Liver (tissue), 9 donors: ENCODE results near the gene ZNF664. TPM values are rescaled to one million over a fixed set of nuclear protein-coding genes. Genes with fewer than 3 reads are reported as not detected.

ENCODE experiments used
- DNase-seq: peaks from one replicate; pipeline ENCODE4 v3.0.0-alpha.2; 2017; ENCODE audit warnings: low spot score
- H3K27ac ChIP-seq, 2 donors: one replicate each; pipeline ENCODE4 v1.7.0; 2013; ENCODE audit warnings: inconsistent platforms in 2 of 2, low read length in 2 of 2, control low read depth in 1 of 2, low read depth in 1 of 2, mild to moderate bottlenecking in 1 of 2
- H3K27me3 ChIP-seq, 4 donors: one replicate each; pipeline versions ENCODE4 v1.6.1 to v1.7.0; 2013; ENCODE audit warnings: low read length in 3 of 4, inconsistent platforms in 1 of 4, mild to moderate bottlenecking in 1 of 4, moderate library complexity in 1 of 4; ENCODE audit not compliant: control insufficient read depth in 4 of 4, insufficient read depth in 4 of 4
- H3K36me3 ChIP-seq, 4 donors: one replicate each; pipeline versions ENCODE4 v1.6.1 to v1.7.0; 2013; ENCODE audit warnings: low read length in 3 of 4, mild to moderate bottlenecking in 3 of 4, low read depth in 1 of 4, moderate library complexity in 1 of 4; ENCODE audit not compliant: control insufficient read depth in 4 of 4, insufficient read depth in 3 of 4
- H3K4me1 ChIP-seq, 4 donors: one replicate each; pipeline versions ENCODE4 v1.6.1 to v1.7.0; 2013; ENCODE audit warnings: low read length in 3 of 4, mild to moderate bottlenecking in 3 of 4, moderate library complexity in 1 of 4; ENCODE audit not compliant: control insufficient read depth in 4 of 4, insufficient read depth in 4 of 4
- H3K4me3 ChIP-seq, 3 donors: one replicate each; pipeline versions ENCODE4 v1.6.1 to v1.7.0; 2013; ENCODE audit warnings: low read length in 3 of 3, control low read depth in 1 of 3, low read depth in 1 of 3, mild to moderate bottlenecking in 1 of 3
- H3K9ac ChIP-seq, 2 donors: one replicate each; pipeline ENCODE4 v1.7.0; 2013; ENCODE audit warnings: low read length in 2 of 2, mild to moderate bottlenecking in 2 of 2, moderate library complexity in 2 of 2, control low read depth in 1 of 2, low read depth in 1 of 2
- H3K9me3 ChIP-seq, 4 donors: one replicate each; pipeline versions ENCODE4 v1.6.1 to v1.7.0; 2013; ENCODE audit warnings: low read length in 3 of 4; ENCODE audit not compliant: control insufficient read depth in 4 of 4
- CTCF ChIP-seq: fragments of 150-350 bp; IDR thresholded peaks from 2 replicates; pipeline ENCODE4 v1.5.1; 2017; ENCODE audit warnings: improper control_type of control experiment, low read depth, low read length; ENCODE audit not compliant: missing input control
- EGR1 ChIP-seq, 2 donors: IDR thresholded peaks; 2 replicates each; pipeline ENCODE4 v1.6.1; 2016 to 2018; ENCODE audit warnings: antibody characterized with exemption in 2 of 2, low read depth in 2 of 2
- FOXA1 ChIP-seq: IDR thresholded peaks from 2 replicates; pipeline ENCODE4 v1.6.1; 2016; ENCODE audit warnings: antibody characterized with exemption
- FOXA2 ChIP-seq: IDR thresholded peaks from 2 replicates; pipeline ENCODE4 v1.6.1; 2016; ENCODE audit warnings: antibody characterized with exemption
- HNF4A ChIP-seq, 2 donors: conservative IDR thresholded peaks; 2 replicates each; pipeline ENCODE4 v1.6.1; 2016; ENCODE audit warnings: antibody characterized with exemption in 2 of 2, mild to moderate bottlenecking in 2 of 2
- HNF4G ChIP-seq: IDR thresholded peaks from 2 replicates; pipeline ENCODE4 v1.6.1; 2016; ENCODE audit warnings: antibody characterized with exemption
- JUND ChIP-seq, 2 donors: IDR thresholded peaks; 2 replicates each; pipeline ENCODE4 v1.6.1; 2016; ENCODE audit warnings: antibody characterized with exemption in 2 of 2
- MAX ChIP-seq: IDR thresholded peaks from 2 replicates; pipeline ENCODE4 v1.6.1; 2016; ENCODE audit warnings: antibody characterized with exemption
- NR2F2 ChIP-seq: IDR thresholded peaks from 2 replicates; pipeline ENCODE4 v1.6.1; 2016; ENCODE audit warnings: antibody characterized with exemption
- RAD21 ChIP-seq, 2 donors: IDR thresholded peaks; 2 replicates each; pipeline ENCODE4 v1.6.1; 2016; ENCODE audit warnings: antibody characterized with exemption in 2 of 2, mild to moderate bottlenecking in 2 of 2
- REST ChIP-seq: IDR thresholded peaks from 2 replicates; pipeline ENCODE4 v1.6.1; 2016; ENCODE audit warnings: antibody characterized with exemption, mild to moderate bottlenecking
- RXRA ChIP-seq, 2 donors: IDR thresholded peaks; 2 replicates each; pipeline ENCODE4 v1.6.1; 2017 to 2018; ENCODE audit warnings: antibody characterized with exemption in 2 of 2, mild to moderate bottlenecking in 1 of 2
- SP1 ChIP-seq: IDR thresholded peaks from 2 replicates; pipeline ENCODE4 v1.6.1; 2018; ENCODE audit warnings: antibody characterized with exemption, mild to moderate bottlenecking
- YY1 ChIP-seq: IDR thresholded peaks from 2 replicates; pipeline ENCODE4 v1.6.1; 2016; ENCODE audit warnings: antibody characterized with exemption, mild to moderate bottlenecking
- ZBTB33 ChIP-seq: IDR thresholded peaks from 2 replicates; pipeline ENCODE4 v1.6.1; 2016; ENCODE audit warnings: antibody characterized with exemption
- WGBS: extraction: QIAGEN DNeasy Blood & Tissue Kit; methylation state at CpG from one replicate; pipeline ENCODE4 v1.1.7; 2013; 5-methylcytosine and 5-hydroxymethylcytosine counted together
- polyA plus RNA-seq, 2 donors: library from polyadenylated mRNA; stranded (reverse) in 1 of 2; unstranded in 1 of 2; fragments of 200-250 nt in 1 of 2; fragments of >200 nt in 1 of 2; fragmentation: Nextera tagmentation in 1 of 2; extraction: Ambion mirVana in 1 of 2; gene quantifications; one replicate each; pipeline versions ENCODE4 v1.2.1 to v1.2.3, GENCODE V29; 2013 to 2015
- total RNA-seq, 2 donors: library from RNA; depleted of rRNA; stranded (reverse); fragments of >200 nt; gene quantifications; one replicate each; pipeline ENCODE4 v1.2.3, GENCODE V29; 2014
- TF ChIP-seq, protein P1 (sequence below): IDR thresholded peaks from 2 replicates; pipeline ENCODE4 v1.6.1; 2016; ENCODE audit warnings: antibody characterized with exemption
- donor health status: healthy.
- donor health status: healthy.
- donor health status: healthy.
- donor health status: healthy.
- donor health status: healthy.

Gene ZNF664
- total and polyA plus RNA-seq, 4 donors: 7.2 to 40.3 (median 29.6) TPM

DNA sequence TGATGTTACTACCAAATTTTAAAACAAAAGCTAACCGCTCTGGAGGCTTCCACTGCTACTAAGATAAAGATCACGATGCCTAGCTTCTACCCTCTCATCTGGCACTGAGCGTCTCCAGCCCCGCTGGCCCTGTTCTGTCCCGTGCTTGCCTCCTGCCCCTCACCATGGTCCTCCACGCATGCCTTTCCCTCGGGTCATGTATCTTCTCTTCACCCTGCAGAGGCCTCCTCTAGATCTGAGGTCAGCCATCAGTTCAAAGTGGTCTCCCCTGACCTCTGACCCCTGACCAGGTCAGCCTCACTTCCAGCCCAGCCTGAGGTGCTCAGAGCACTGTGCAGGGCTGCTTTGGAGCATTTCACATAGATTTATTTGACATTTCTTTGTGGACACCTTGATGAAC lies 28.3 kb downstream of the ZNF664 start:
- H3K36me3 ChIP-seq: peaks cover 2 to 13% (median 6%) of the 10 kb centered on the region in 4 donors
- TF ChIP-seq CTCF (no peak), EGR1 (IDR thresholded peaks at IDR 0.05; ENCODE audit: low read depth in 2 of 2) (no peak), ZBTB33 (no peak), NR2F2 (no peak), RXRA (IDR thresholded peaks at IDR 0.05) (no peak), HNF4A (conservative IDR thresholded peaks at IDR 0.05) (no peak), RAD21 (IDR thresholded peaks at IDR 0.05) (no peak), REST (no peak), MAX (no peak), HNF4G (no peak), FOXA2 (no peak), FOXA1 (no peak), JUND (IDR thresholded peaks at IDR 0.05) (no peak), YY1 (no peak)
- TF ChIP-seq, protein P1, sequence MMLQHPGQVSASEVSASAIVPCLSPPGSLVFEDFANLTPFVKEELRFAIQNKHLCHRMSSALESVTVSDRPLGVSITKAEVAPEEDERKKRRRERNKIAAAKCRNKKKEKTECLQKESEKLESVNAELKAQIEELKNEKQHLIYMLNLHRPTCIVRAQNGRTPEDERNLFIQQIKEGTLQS: no peak
- no peak overlapping the region for H3K9ac ChIP-seq
- H3K27ac ChIP-seq: no peak overlapping the region
- H3K4me3 ChIP-seq: no peak overlapping the region
- DNase-seq: no peak
- no peaks in the 10 kb centered on the region for H3K27me3 ChIP-seq
- WGBS: 88% methylated on average over 7 of the region's 7 CpGs
- peaks cover 3 to 7% (median 5%) of the 10 kb centered on the region in 4 donors for H3K4me1 ChIP-seq
- H3K9me3 ChIP-seq: no peaks in the 10 kb centered on the region

DNA sequence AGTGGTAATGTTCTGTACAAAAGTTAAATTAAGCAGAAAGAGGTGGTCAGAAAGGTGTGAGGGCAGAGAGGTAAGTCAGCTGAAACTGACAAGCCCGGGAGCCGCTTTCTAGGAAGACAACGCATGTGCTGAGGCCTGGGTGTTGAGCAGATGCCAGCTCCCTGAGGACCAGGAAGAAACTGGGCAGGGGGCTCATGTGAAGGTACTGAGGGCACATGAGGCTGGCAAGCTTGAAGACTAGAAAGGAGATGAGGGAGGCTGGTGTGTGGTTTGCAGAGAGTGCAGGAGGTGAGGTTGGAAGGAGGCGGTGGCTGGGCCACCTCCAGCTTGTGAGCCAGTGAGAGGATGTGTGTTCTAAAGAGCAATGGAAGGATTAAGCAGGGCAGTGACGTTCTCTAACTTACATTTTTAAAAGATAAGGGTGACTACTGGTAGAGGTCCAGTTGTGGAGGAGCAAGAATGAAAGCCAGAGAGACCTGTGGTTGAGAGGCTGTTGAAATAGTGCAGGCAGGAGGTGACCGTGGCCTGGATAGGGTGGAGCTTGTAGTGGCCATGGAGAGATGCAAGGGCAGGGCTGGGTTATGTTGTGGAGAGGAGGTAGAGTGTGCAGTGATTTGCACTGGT lies 29.1 kb downstream of the ZNF664 start:
- no peaks in the 10 kb centered on the region for H3K9me3 ChIP-seq
- no peak overlapping the region for H3K9ac ChIP-seq
- H3K36me3 ChIP-seq: peaks cover 2 to 13% (median 6%) of the 10 kb centered on the region in 4 donors
- no peak for TF ChIP-seq REST
- TF ChIP-seq, protein P1: no peak
- TF ChIP-seq HNF4G: no peak
- TF ChIP-seq RAD21 (IDR thresholded peaks at IDR 0.05): no peak
- TF ChIP-seq JUND (IDR thresholded peaks at IDR 0.05): no peak
- no peak for TF ChIP-seq SP1
- no peak for TF ChIP-seq YY1
- DNase-seq: no peak
- H3K4me1 ChIP-seq: peaks cover 3 to 9% (median 6%) of the 10 kb centered on the region in 4 donors
- no peaks in the 10 kb centered on the region for H3K27me3 ChIP-seq
- 92% methylated on average over 6 of the region's 6 CpGs for WGBS
- no peak overlapping the region for H3K27ac ChIP-seq
- no peak overlapping the region for H3K4me3 ChIP-seq
